ENCODE measurements around the gene AZU1. TPM values are rescaled to one million over a fixed set of nuclear protein-coding genes. Genes with fewer than 3 reads are reported as not detected.

The AZU1 gene, protein sequence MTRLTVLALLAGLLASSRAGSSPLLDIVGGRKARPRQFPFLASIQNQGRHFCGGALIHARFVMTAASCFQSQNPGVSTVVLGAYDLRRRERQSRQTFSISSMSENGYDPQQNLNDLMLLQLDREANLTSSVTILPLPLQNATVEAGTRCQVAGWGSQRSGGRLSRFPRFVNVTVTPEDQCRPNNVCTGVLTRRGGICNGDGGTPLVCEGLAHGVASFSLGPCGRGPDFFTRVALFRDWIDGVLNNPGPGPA
- total RNA-seq, result 30.4 TPM

DNA sequence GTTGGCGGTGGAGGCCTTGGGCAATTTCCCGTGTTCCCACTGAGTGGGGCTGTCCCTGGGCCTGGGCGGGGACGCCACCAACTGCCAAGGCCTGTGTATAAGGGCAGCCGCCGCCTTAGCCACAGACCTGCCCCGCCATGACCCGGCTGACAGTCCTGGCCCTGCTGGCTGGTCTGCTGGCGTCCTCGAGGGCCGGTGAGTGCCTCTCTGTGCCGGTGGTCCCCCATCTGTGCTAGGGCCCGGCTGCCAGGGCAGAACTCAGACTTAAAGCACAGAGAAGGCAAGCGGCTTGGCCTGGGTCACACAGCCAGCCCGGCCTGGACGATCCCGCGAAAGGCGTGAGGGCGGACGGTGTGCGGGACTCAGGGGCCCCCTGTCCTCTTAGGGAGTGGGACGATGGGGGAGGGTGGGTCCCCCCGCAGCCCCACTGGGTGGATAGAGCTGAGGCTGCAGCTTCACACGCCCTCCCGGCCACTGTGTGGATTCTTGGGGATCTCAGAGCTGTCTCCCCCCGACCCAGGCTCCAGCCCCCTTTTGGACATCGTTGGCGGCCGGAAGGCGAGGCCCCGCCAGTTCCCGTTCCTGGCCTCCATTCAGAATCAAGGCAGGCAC lies at the start of gene AZU1:
Gene AZU1 (plus strand): TSS at position 128 of the 612 bp plus-strand sequence. CDS start 10 bp downstream, at position 138.

DNA sequence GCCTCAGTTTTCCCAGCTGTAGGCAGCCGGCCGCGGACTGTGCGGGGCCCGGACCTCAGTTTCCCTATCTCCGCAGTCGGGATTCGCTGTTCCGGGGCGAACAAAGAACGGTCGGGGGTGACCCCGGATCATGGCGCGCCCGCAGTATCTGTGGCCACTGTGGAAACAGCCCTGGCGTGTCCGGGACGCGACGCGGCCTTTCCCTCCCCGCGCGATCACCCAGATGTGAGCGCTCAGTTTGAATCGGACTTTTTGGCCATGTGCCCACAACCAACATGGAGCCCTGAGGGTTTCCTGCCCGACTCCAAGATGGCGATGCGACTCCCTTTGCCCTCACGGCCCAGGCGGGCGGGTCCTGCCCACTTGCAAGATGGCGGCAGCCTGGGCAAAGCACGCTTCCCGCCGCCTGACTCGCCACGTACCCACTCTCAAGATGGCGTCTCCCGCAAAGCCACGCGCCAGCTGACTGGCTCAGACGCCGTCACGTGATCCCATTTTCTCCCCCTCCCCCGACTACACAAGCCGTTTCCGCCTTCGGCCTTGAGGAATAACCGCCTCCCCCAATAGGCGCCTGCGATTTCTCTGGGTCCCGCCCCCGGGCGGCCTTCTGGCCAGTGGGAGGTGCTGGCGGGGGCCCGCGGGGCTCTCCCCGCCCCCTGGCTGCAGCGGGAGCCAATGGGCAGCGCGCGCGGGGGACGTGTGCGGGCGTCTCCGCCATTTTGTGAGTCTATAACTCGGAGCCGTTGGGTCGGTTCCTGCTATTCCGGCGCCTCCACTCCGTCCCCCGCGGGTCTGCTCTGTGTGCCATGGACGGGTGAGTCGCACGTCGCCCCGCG lies 30.7 kb upstream of the AZU1 start, which contains the start of gene PTBP1:
Gene PTBP1 (plus strand): TSS at position 761 of the 836 bp plus-strand sequence. CDS start 46 bp downstream, at position 807.

DNA sequence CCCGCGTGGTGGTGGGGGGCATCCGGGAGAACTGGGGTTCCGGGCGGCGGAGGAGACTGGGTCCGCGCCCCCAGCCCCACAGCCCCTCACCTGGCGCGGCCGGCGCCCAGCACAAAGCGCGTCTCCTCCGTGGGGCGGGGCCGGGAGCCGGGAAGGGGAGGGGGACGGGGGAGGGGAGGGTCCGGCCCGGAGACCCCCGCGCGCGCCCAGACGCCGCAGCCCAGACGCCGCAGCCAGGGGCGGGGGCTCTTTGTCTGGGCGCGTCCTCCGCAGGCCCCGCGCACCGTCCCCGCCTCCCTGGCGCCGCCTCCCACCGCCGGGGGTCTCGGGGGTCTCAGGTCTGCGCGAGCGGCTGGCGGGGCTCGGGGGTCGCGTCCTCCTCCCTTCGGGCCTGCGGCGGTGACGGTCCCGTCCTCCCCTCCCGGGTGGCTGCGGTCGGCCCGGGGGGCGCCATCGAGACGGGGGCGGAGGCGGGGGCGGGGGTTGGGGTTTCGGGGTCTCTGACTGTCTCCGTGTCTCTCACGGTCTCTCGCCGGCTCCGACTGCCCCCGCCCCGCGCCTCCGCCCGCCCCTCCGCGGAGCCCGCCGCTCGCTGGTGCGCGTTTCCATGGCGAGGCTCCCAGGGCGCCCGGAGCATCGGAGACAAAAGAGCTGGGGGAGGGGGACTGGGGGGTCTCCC lies 5.7 kb upstream of the AZU1 start, which contains the start of gene PLPPR3:
Gene PLPPR3 (minus strand): TSS at position 131 of the 679 bp plus-strand sequence. CDS start 396 bp downstream, outside the sequence.

DNA sequence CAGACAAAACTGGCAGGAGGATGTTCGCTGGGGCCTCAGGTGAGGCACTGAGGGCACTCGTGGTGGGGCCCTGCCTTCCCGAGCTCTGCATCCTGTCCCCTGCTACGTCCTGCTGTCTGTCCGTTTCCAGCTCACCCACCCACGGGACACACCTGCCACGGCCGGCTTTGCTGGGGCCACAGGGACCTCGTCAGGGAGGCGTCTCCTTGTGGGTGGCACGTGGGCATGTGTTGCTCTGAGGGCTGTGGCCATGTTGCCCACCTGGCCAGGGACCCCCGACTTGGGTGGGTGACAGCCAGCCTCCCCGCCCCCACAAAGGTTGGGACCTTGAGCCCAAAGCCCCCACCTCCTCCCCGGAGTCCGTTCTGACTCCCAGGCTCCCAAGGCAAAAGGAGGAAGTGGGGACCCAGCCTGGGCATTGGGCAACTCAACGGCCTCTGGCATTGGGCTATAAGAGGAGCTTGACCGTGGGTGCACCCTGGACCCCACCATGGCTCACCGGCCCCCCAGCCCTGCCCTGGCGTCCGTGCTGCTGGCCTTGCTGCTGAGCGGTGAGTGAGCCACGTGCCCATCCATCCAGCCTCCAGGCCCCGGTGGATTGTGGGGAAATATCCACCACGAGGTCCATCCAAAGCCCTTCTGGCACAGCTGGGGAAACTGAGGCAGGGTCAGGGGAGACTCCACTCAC lies 13.0 kb downstream of the AZU1 start, which contains the start of gene PRTN3:
Gene PRTN3 (plus strand): TSS at position 481 of the 688 bp plus-strand sequence. CDS start 10 bp downstream, at position 491.

DNA sequence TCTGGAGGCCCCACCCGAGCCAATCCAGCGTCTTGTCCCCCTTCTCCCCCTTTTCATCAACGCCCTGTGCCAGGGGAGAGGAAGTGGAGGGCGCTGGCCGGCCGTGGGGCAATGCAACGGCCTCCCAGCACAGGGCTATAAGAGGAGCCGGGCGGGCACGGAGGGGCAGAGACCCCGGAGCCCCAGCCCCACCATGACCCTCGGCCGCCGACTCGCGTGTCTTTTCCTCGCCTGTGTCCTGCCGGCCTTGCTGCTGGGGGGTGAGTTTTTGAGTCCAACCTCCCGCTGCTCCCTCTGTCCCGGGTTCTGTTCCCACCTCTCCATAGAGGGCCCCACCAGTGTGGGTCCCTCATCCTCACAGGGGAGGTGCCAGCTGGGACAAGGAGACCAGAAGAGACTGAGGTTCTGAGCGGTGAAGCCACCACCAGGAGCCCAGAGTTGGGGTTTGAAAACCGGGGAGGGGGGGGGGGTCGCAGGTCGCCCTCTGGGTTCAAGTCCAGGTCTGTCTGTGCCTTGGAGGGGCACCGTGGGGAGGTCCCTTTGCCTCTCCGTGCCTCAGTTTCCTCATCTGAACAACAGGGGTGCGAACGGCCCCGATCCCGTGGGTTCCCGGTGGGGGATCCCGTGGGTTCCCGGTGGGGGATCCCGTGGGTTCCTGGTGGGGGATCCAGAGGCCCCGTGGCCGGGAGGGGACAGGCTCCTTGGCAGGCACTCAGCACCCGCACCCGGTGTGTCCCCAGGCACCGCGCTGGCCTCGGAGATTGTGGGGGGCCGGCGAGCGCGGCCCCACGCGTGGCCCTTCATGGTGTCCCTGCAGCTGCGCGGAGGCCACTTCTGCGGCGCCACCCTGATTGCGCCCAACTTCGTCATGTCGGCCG lies 24.7 kb downstream of the AZU1 start, which contains the start of gene ELANE:
Gene ELANE (plus strand): TSS at position 168 of the 878 bp plus-strand sequence. CDS start 26 bp downstream, at position 194.

DNA sequence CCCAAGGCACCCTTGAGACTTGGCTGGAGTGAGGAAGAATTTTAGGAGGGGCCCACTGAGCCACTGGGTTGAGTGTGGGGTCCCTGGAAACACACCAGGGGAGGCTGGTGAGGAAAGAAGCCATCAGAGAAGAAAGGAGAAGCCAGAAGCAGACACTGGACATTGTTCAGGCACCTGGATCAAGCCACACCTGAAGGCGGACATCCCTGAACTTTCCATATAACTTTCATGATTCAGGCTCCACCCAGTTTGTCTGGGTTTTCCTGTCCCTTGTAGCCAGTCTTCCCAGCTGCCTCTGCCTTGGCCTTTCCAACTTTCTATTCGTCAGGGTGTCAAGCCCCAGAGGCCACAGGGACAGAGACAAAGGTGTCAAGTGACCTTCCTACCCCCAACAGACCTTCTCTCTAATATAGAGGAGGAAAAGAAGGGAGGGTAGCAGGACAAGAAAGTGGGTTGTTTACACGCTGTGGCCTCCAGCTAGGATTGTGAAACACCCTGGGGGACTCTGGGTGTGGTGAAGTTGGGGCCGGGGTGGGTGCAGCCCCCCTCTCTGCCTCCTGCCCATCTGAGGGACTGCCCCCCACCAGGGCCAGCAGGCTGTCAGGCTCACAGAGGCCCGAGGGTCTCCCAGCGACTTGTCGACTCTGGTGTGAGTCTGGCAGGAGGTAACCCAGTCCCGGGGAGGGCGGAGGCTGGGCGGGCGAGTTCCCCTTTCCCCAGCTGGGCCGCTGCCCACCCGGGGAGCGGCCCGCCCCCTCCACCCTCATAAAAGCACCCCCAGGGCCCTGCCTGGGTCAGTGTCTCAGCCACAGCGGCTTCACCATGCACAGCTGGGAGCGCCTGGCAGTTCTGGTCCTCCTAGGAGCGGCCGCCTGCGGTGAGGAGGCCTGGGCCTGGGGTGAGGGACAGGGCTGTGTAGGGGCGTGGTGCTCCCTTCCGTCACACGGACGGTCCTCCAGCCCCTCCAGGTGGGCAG lies 31.5 kb downstream of the AZU1 start, which contains the start of gene CFD:
Gene CFD (plus strand): TSS at position 797 of the 976 bp plus-strand sequence. CDS start 26 bp downstream, at position 823.

Small RNA genes lying within 50 kb of the gene (small RNA-seq; reads per million reads assigned to genes)
- gene MIR3187 (ENCODE audit: low replicate concordance), result not detected

Other genes with a start within 250 kb of the AZU1 start
- 0.53 TPM for gene HCN2, start 238.0 kb upstream of the AZU1 start, total RNA-seq
- gene POLRMT, start 194.3 kb upstream of the AZU1 start, total RNA-seq, result 30.9 TPM
- 0.88 TPM for gene FGF22, start 188.0 kb upstream of the AZU1 start, total RNA-seq
- gene RNF126, start 164.6 kb upstream of the AZU1 start, total RNA-seq, result 27.6 TPM
- 29.4 TPM for gene FSTL3, start 151.4 kb upstream of the AZU1 start, total RNA-seq
- 3.1 TPM for gene PRSS57, start 132.4 kb upstream of the AZU1 start, total RNA-seq
- gene PALM, start 118.9 kb upstream of the AZU1 start, total RNA-seq, result 74.6 TPM
- gene MISP, start 76.7 kb upstream of the AZU1 start, total RNA-seq, result 10.3 TPM
- gene PTBP1, start 30.4 kb upstream of the AZU1 start, total RNA-seq, result 301 TPM
- 10.9 TPM for gene PLPPR3, start 5.9 kb upstream of the AZU1 start, total RNA-seq
- 93.5 TPM for gene PRTN3, start 13.2 kb downstream of the AZU1 start, total RNA-seq
- gene ELANE, start 24.5 kb downstream of the AZU1 start, total RNA-seq, result 59.8 TPM
- 16.5 TPM for gene CFD, start 31.8 kb downstream of the AZU1 start, total RNA-seq
- gene MED16, start 65.3 kb downstream of the AZU1 start, total RNA-seq, result 62.2 TPM
- not detected for gene RNU6-9, start 65.6 kb downstream of the AZU1 start, total RNA-seq
- gene R3HDM4, start 85.4 kb downstream of the AZU1 start, total RNA-seq, result 54.5 TPM
- gene KISS1R, start 89.5 kb downstream of the AZU1 start, total RNA-seq, result 0.88 TPM
- gene ARID3A, start 98.2 kb downstream of the AZU1 start, total RNA-seq, result 56.3 TPM
- gene WDR18, start 156.5 kb downstream of the AZU1 start, total RNA-seq, result 104 TPM
- gene GRIN3B, start 172.6 kb downstream of the AZU1 start, total RNA-seq, result 0.47 TPM
- 96.6 TPM for gene TMEM259, start 193.3 kb downstream of the AZU1 start, total RNA-seq
- not detected for gene RNU6-2, start 193.7 kb downstream of the AZU1 start, total RNA-seq
- 194 TPM for gene CNN2, start 198.8 kb downstream of the AZU1 start, total RNA-seq
- gene ABCA7, start 212.3 kb downstream of the AZU1 start, total RNA-seq, result 16.5 TPM
- gene ARHGAP45, start 239.3 kb downstream of the AZU1 start, total RNA-seq, result 24.3 TPM

All from metanephros (tissue), 2 donors.